GM18907 (cell line): Measurements from ENCODE around the gene BCL2A1.
A peak's percentile ranks its signal among the peaks of the same experiment; 100 is the strongest.
"Not testable (repeated sequence)": the region's sequence is repeated elsewhere in the genome, so short reads cannot be mapped to it uniquely, and the experiment has no call there.

Experiments used
- ATAC-seq: cut with Tn5 transposase; IDR thresholded peaks from one replicate; pipeline ENCODE4 v1.9.1; 2021; ENCODE audit warnings: mild to moderate bottlenecking, moderate library complexity; ENCODE audit not compliant: unreplicated experiment

The BCL2A1 gene

DNA sequence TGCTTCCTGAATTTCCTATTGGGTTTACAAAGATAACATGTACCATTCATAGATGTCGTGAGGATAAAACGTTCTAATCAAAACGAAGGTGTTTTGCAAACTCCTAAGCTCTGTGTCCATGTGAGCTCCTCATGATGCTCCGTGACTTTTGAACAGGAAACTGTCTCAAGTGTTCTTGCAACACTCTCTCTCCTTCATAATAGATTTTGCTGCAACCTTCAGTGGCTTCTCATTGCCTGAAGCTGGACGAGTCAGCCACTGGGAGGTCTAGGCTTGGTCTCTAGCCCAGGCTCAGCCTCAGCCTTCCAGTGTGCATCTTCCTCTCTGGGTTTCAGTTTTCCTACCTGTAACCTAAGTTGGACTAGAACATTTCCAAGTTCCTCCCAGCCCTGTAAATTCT lies 18.7 kb upstream of the BCL2A1 start:
- ATAC-seq, result no peak

DNA sequence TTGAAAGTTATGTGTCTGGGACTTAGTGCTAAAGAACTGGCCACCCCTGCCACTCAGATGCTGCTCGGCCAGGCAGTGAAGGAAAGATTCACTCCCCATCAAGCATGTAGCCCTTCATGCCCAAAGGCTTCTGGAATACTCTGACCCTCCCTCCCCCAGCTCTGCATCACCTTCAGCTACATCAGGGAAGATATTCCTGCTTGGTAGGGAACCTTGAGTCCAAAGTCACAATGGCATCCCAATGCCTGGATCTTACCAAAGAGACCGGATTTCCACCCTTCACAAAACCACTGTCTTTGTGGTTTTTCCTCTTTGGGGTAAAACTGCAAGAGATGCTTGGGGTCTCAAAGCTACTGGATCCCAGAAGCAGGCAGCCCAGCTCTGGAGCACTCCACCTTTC lies 18.2 kb upstream of the BCL2A1 start:
- ATAC-seq, result no peak

DNA sequence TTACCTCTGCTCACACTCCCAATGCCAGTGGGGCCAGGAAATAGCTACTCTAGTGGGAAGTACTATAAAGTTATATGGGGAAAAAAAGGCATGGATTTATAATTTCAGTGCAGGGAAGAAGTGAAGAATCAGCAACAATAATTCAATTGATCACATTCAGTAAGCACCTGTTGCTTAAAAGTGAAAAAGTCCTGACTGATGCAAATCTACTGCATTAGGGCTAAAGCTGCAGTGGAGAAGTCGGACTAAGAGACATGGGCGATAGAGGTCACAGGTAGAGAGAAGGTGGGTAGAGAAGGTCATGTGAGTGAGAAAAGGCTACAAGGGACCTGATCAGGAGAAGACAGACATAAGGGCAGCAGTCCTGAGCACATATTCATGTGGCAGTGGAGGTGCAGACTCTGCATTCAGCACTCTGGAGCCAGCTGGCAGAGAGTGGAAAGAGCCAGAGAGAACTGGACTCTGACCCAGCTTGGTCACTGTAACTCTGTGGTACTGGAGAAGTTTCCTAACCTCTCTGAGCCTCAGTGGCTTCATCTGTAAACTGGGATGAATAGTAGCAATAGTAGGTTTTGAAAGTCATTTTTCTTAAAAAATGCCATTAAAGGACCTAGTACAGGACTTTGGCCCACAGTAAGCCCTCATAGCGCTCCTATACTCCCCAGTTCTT lies 17.6 kb upstream of the BCL2A1 start:
- no peak for ATAC-seq

DNA sequence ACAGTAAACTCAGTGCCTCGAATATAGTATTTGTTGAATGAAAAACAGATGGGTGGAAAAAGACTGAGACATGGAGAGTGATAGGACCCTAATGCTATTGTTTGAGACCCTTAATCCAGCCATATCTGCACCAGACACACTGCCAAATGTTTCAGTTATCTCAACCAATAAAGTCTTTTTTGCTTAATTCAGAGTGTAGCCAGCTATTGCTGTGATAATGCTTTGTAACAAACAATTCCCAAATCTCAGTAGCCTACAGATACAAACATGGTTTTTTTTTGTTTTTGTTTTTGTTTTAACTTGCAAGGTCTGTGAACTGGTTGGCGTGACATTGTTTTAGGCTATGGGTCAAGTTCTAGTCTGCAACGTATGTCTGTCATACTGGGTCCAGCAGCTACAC lies 17.0 kb upstream of the BCL2A1 start:
- ATAC-seq, result no peak

DNA sequence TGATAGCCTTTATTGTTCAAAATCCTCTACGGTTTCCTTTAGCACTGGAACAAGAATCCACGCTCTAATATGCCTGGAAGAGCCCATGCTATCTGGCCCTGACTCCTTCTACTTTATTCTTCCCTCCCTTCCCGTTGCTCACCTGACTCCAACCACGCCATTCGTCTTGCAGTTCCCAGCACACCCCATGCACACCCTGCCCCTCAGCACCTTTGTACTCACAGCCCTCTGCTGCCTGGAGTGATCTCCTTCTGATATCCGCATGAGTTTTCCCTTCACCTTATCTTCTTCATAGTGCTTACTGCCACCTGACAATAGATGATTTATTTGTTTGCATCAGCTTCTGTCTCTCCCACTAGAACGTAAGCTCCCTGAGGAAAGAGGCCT lies 16.6 kb upstream of the BCL2A1 start:
- no peak for ATAC-seq

DNA sequence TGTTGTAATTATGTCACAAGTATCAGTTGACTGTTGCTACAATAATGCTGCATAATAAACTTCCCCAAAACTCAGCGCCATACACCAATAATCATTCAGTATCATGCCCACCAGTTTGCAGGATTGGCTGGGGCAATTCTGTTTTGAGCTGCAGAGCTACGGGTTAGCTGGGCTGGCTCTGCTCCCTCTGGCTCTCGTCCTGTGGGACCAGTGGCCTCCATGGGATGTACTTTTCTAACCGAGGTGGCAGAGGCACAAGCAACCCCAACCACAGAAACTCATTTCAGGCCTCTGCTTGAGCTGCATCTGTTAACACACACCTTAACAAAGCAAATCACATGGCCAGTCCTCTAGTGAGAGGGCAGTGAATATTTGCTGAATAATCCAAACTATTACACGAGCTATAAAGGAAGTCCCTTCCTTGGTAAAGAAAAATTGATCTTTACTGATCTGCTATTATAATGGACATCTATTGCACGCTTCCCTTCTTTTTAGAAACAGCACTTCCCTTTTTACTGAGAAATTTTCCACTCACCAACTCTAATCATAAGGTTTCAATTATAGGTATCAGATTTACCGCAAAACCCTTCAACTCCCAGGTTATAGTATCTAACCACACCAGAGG lies 10.9 kb upstream of the BCL2A1 start:
- ATAC-seq, result peak; percentile 48

DNA sequence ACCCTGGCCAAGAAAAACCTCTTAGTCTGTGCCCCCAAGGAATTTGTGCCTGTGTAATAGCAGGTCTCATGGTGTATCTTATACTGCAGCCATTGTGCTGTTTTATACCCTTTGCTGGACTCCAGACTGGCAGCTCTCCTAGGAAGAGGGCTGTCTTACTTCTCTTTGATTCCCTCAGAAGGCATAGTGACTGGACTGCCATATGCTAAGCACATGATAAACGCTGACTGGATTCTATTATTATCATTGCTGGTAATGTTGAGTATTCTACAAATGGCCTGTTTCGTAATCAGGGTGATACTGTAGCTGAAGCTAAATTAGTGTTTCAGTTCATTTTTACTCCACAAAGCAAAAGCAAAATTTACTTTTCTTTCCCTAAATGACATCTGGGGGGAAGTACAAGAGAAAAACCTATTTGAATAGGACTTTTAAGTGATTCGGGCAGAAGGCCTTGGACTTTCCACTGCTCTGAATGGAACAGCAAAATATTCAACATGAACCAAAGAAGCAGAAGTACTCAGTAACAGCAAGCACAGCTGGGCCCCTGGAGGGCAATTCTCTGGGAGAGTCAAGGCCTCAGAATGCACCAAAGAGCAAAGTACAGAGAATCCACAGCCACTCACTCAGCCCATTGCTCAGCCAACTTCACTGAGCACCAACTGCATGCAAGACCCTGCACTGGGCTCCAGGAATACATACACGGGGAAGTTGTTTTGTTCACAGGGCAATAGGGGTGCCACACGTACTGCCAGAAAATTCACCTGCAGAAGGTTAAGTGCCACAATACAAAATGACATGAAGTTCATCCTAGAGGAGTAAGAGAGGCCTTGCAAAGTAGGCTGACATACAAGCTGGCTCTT lies 7.9 kb upstream of the BCL2A1 start:
- ATAC-seq, result peak; percentile 62

DNA sequence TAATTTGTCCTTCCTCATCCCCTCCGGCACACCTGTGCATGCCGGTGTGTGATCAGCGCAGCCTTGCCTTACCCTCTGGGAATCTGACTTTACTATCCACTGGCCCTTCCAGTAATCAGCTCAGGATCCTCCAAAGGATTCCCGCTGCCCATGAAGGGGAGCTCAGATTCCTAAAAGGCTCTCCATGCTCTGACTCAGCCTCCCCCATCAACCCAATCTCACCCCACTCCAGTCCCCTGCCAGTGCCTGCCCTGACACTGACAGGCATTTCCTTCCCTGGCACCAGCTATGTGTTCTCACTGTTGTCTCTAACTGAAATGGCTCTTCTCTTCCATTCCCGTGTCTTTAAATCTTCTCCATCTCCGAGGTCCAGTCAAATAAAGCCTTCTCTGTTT lies 7.3 kb upstream of the BCL2A1 start:
- no peak for ATAC-seq

DNA sequence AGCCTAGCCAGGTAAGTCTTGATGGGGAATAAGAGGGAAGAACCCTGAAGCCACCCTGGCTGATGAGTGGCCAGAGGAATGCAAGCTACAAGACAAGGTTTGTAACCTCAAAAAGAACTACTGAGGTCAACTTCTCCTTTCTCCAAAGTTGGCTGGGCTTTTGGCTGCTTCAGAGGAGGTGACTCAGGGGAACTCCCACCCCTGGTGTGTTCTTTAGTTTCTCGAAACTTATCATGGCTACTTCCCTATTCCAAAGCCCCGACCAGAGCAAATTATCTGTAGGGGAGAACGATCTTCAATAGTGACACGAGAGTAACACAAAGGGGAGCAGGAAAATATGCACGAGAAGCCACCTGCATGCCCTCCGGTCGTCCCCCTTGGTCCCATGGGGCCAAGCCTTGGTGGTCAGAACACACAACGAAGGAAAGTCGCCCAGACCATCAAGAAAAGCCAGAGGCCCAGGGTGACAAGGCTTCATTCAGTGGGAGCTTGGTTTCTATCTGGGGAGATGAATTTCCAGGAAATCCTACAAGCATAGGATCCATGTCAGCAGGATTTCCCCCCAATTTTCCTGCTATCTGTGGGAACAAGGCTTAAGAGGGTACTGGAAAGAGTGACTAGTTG lies 6.5 kb upstream of the BCL2A1 start:
- ATAC-seq, result peak; percentile 42

DNA sequence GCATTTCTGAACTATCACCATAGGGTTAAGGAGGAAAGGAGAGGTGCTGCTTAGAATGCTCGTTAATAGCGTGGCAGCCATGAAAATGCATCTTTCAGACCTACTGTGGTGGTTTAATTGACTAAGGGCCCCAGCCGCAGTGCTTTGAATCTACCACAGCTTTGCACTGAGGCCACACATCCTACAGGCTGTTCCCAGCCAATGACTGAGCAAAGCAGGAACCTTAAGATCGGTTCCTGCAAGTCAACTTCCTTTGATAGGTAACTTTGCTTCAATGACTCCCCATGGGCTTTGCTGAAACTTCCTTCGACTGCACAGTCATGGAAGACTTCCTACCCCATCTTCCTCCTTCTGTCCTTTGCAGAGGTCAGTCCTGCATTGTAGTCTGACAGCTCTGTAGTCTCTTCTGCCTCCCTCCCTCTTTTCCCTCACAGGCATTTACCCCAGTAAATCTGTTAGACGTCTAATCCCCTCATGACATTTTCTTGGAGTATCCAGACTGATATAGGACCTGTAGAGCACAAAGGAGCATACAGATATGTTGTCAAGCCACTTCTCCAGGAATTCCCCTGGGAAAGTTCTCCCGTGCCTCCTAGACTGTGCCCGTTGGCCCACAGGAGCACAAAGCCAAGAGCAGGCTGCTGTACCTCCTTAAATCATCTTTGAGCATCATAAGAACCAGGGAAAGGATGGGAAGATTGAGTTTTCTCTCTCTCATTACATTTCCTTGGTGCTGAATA lies 2.6 kb upstream of the BCL2A1 start:
- ATAC-seq, result no peak

DNA sequence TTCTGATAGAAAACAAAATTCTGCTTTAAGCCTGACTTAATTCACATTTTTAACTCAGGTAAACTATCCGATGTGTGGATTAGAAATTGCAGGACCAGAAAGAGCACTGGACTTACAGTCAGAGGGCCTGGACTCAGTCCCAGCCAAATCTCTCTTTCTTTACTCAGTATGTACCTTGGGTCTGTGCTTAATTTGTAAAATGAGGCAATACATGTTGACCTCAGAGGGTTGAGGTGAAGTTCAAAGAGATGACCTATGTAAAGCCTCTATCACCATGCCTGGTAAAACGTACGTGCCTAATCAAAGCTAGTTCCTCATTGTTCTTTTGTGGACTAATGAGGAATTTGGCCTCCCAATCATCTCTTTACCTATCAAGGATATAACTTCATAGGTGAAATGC lies 1.9 kb upstream of the BCL2A1 start:
- no peak for ATAC-seq

DNA sequence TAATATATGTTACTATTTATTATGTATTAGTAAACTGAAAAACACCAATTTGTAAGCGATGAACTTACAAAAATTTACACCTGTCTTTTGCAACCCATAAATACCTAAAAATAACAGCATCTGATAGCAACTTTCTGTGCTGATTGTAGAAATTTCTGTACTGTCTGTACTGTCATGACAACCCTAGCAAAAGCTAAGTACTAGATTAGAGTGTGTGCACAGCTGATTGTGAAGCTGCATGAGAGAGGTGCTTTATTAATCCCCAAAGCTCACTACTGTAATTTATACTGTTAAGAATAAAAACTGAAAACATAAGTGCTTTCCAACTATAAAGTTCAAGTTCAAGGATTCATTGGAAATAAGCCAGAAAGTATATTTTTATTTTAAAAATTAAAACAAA lies 815 bp downstream of the BCL2A1 start:
- no peak for ATAC-seq

DNA sequence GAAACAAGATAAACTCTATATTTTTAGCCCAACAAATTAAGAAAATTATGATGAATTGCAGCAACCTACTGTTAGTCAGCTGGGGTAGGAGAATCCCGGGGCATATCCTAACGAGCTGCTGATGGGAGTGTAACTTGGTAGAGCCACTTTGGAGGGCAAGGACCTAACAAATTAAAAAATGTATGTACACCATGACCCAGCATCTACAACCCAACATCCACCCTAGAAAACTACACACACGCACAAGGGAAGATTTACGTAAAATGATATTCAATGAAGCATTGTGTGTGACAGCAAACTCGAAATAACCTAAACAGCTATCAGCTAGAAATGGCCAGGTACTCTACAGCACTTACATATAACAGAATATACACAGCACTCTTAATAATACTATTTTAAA lies 1.9 kb downstream of the BCL2A1 start:
- no peak for ATAC-seq

DNA sequence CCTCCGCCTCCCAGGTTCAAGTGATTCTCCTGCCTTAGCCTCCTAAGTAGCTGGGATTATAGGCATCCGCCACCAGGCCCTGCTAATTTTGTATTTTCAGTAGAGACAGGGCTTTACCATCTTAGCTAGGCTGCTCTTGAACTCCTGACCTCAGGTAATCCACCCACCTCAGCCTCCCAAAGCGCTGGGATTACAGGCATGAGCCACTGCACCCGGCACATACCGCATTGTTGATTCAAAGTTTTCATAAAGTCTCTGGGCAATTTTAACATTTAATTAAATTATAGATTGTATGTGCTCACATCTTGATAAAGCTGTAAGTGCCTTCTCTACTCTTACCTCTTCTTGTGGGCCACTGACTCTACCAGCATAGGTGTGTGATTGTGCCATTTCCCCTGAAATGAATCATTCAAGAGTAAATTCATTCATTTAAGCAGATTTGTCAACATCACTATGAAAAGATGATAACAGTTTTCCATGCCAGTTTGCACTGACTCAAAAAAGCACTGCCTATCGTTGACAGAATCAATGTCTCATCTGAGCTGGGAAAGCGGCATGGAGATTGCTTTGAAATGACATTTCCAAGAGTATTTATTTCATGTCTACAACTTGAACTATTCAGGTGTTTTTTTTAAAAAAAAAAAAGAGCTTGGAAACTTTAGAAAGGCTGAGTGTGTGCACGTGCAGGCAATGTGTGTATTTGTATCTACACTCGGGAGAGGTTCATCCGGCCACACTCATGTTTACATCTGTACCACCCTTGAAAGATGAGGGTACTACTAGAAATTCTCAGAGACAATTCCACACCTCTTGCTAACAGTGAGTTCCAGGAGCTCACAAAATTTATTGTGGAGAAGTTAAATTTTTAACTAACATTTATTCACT lies 3.5 kb downstream of the BCL2A1 start:
- no peak for ATAC-seq

DNA sequence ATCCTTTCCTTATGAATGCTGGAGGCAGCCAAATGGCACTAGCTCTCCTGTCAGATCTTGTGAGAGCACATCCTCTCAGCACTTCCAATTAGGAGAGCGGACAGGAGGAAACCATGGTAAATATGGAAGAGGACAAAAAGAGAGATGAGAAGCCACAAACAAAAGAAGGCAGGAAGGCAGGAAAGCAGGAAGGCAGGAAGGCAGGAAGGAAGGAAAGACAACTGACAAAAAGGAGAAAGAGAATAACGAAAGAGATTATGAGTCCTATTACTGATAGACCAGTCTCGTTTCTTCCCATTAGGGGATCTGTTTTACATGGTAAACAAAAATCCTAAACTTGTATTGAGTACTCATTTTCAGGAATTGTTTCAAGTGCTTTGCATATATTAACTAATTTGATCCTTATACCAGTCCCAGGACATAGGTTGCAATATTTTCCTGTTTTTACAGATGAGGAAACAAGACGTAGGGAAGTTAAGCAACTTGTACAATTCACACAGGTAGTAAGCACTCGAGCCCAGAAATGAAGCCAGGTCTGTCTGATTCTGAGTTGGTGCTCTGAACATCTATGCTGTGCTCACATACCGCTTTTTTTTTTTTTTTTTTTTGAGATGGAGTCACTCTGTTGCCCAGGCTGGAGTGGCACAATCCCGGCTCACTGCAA lies 4.2 kb downstream of the BCL2A1 start:
- ATAC-seq, result no peak

DNA sequence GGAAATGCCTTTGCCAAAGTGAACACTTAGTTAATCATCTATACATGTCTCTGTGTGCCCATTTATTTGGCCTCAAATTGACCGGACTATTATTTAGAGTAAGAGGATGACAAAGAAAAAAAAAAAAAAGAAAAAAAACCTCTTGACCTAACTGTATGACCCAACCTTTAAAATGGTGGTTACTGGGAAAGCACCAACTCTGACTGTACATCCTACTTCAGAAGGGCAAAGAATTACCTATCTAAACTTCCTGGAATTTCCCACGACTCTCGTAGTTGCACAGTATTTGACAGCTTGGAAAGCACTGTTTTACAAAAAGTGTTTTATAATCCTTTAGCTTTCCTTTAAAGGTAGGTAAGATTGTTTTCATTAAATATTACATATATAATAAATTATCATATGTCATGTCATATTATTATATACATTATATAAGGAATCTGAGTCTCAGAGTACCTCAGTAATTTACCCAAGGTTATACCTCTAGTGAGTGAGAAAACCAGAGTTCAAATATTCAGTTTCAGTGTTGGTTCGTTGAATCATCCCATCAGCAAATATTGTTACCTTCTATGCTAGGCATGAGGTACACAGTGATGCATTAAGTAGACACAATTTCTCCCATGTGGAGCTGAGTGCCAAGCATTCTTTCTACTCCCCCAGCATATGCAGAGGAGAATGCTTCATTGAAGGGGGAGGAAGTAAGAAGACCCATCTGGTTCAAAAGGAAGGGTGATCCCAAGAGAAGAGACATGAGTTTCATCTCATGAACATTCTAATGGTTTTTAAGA lies 5.0 kb downstream of the BCL2A1 start:
- ATAC-seq, result peak; percentile 45

DNA sequence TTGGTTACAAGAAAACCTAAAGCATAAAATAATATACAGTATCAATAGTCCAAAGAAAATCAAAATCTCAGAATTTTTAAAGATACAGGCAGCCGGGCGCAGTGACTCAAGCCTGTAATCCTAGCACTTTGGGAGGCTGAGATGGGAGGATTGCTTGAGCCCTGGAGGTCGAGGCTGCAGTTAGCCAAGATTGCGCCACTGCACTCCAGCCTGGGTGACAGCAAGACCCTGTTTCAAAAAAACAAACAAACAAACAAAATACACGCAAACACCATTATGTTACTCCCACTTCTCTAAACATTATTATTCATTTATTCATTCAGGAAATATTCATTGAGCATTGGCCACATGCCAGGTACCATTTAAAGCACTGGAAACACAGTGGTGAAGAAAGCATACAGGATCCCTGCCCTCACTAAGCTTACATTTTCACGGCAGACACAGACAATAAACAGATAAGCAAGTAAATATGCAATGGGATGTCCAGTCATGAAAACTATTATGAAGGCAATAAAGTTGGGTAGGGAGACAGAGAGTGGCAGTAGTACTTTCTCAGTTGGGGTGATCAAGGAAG lies 6.7 kb downstream of the BCL2A1 start:
- no peak for ATAC-seq

DNA sequence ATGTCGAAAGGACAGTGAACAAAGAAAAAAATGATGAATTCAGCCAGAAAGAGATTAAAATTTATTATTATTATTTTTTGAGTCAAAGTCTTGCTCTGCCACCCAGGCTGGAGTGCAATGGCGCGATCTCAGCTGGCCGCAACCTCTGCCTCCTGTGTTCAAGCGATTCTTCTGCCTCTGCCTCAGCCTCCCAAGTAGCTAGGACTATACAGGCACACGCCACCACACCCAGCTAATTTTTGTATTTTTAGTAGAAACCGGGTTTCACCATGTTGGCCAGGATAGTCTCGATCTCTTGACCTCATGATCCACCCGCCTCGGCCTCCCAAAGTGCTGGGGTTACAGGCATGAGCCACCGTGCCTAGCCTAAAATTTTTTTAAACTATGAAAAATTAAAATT lies 8.1 kb downstream of the BCL2A1 start:
- ATAC-seq, result not testable (repeated sequence)
